ENCODE results near the gene PRDM16. TPM values are rescaled to one million over a fixed set of nuclear protein-coding genes. Genes with fewer than 3 reads are reported as not detected.

PRDM16 gene
- total and polyA plus RNA-seq, 2 donors (not counting 1 experiment from before 2014, with no cell fraction given) = 0.03 to 0.12 TPM

DNA sequence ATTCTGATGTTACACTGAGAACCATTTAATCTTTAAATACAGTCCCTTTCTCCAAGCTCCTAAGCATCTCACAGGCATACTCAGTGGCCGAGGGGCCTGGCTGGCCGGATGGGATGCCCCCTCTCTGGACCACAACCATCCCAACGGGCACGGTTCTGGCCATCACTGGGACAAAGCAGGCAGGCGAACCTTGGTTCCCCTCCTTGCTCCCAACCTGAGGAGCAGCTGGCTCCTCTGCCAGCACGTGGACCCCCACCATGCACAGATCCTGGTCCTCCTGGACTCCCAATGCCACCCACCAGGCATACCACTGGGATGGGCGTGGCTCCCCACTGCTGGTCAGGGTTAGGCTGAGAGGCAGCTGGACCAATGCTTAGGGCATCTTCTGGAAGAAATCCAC is 19.8 kb upstream of the PRDM16 start:
- no peaks in the 10 kb centered on the region for H3K4me1 Mint-ChIP-seq
- peaks cover 34% of the 10 kb centered on the region for H3K27me3 Mint-ChIP-seq
- H3K79me2 ChIP-seq (ENCODE audit: control insufficient read depth, insufficient read depth, low read length) = no peaks in the 10 kb centered on the region
- H3K9ac ChIP-seq (ENCODE audit: low read length) = no peak overlapping the region
- intact Hi-C loops (cut with micrococcal nuclease) = no loop called here
- DNase-seq (no peak), ATAC-seq (ENCODE audit: low read depth) (no peak)
- H3K27me3 ChIP-seq (replicated peaks in 1 of 4; ENCODE audit: control extremely low read depth in 1 of 4, control insufficient read depth in 3 of 4, insufficient read depth in 4 of 4, low read length in 3 of 4) = peaks cover 0 to 8% (median 2%) of the 10 kb centered on the region in 4 experiments
- H3K4me1 ChIP-seq (ENCODE audit: control insufficient read depth in 2 of 2, insufficient read depth in 2 of 2, low read length in 2 of 2) = no peaks in the 10 kb centered on the region
- 81% methylated on average over 7 of the region's 7 CpGs for WGBS (ENCODE audit: insufficient coverage)
- H3K27ac ChIP-seq (ENCODE audit: low read length in 2 of 2) = no peak overlapping the region
- H2AFZ ChIP-seq (ENCODE audit: insufficient read depth, low read depth, low read length, poor library complexity, severe bottlenecking) = no peak overlapping the region
- no peak overlapping the region for H3K4me3 Mint-ChIP-seq
- H4K20me1 ChIP-seq (ENCODE audit: control insufficient read depth, insufficient read depth, low read length, poor library complexity, severe bottlenecking) = no peaks in the 10 kb centered on the region
- peaks cover 3% of the 10 kb centered on the region for H3K9me3 Mint-ChIP-seq (ENCODE audit: insufficient read depth)
- no peak overlapping the region for H3K27ac Mint-ChIP-seq
- TF ChIP-seq, protein P1, sequence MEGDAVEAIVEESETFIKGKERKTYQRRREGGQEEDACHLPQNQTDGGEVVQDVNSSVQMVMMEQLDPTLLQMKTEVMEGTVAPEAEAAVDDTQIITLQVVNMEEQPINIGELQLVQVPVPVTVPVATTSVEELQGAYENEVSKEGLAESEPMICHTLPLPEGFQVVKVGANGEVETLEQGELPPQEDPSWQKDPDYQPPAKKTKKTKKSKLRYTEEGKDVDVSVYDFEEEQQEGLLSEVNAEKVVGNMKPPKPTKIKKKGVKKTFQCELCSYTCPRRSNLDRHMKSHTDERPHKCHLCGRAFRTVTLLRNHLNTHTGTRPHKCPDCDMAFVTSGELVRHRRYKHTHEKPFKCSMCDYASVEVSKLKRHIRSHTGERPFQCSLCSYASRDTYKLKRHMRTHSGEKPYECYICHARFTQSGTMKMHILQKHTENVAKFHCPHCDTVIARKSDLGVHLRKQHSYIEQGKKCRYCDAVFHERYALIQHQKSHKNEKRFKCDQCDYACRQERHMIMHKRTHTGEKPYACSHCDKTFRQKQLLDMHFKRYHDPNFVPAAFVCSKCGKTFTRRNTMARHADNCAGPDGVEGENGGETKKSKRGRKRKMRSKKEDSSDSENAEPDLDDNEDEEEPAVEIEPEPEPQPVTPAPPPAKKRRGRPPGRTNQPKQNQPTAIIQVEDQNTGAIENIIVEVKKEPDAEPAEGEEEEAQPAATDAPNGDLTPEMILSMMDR (IDR thresholded peaks at IDR 0.05) = no peak
- TF ChIP-seq EZH2 (IDR thresholded peaks at IDR 0.05; ENCODE audit: borderline replicate concordance, insufficient read depth, low read depth, low read length, poor library complexity, severe bottlenecking) = no peak
- H3K36me3 ChIP-seq (replicated peaks in 1 of 2; ENCODE audit: control extremely low read depth in 1 of 2, control insufficient read depth in 1 of 2, extremely low read depth in 1 of 2, insufficient read depth in 2 of 2, low read length in 1 of 2) = no peaks in the 10 kb centered on the region
- peaks cover 0 to 12% (median 0%) of the 10 kb centered on the region in 3 donors for H3K9me3 ChIP-seq (ENCODE audit: control extremely low read depth in 1 of 3, control insufficient read depth in 2 of 3, insufficient read depth in 1 of 3, low read length in 2 of 3)
- no peak overlapping the region for H3K4me2 ChIP-seq (replicated peaks; ENCODE audit: low read depth, low read length, poor library complexity, severe bottlenecking)
- no peak overlapping the region for H3K4me3 ChIP-seq (ENCODE audit: control extremely low read depth in 1 of 5, extremely low read depth in 1 of 5, insufficient read depth in 1 of 5, low read depth in 2 of 5, low read length in 4 of 5)
- ChIA-PET CTCF (no interaction called here), POLR2A (no interaction called here)

DNA sequence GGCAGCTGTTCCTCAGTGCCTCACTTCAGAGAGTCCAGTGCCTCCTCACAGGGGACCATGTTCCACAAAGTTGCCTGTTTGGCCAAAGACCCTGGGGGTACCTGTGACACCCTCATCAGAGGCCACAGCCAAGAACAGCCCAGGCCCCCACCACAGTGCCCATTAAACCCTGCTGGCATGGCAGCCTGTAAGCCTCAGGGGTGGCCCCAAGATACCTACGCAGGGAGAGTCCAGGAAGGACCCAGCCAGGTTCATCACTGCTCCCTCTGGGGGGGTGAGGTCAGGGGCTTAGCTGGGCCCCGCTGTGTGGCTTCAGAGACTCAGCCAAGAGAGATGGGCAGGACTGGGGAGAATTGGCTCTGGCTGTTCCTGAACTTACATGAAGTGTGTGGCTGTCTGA is 19.1 kb upstream of the PRDM16 start:
- Histone ChIP-seq H3K4me3 (ENCODE audit: control extremely low read depth in 1 of 5, extremely low read depth in 1 of 5, insufficient read depth in 1 of 5, low read depth in 2 of 5, low read length in 4 of 5) (no peak overlapping the region), H3K4me2 (replicated peaks; ENCODE audit: low read depth, low read length, poor library complexity, severe bottlenecking) (no peak overlapping the region), H3K27me3 (replicated peaks in 1 of 4; ENCODE audit: control extremely low read depth in 1 of 4, control insufficient read depth in 3 of 4, insufficient read depth in 4 of 4, low read length in 3 of 4) (peaks cover 0 to 8% (median 2%) of the 10 kb centered on the region in 4 experiments), H3K36me3 (replicated peaks in 1 of 2; ENCODE audit: control extremely low read depth in 1 of 2, control insufficient read depth in 1 of 2, extremely low read depth in 1 of 2, insufficient read depth in 2 of 2, low read length in 1 of 2) (no peaks in the 10 kb centered on the region), H4K20me1 (ENCODE audit: control insufficient read depth, insufficient read depth, low read length, poor library complexity, severe bottlenecking) (no peaks in the 10 kb centered on the region), H3K4me1 (ENCODE audit: control insufficient read depth in 2 of 2, insufficient read depth in 2 of 2, low read length in 2 of 2) (no peaks in the 10 kb centered on the region), H3K79me2 (ENCODE audit: control insufficient read depth, insufficient read depth, low read length) (no peaks in the 10 kb centered on the region), H3K9me3 (ENCODE audit: control extremely low read depth in 1 of 3, control insufficient read depth in 2 of 3, insufficient read depth in 1 of 3, low read length in 2 of 3) (peaks cover 0 to 12% (median 0%) of the 10 kb centered on the region in 3 donors), H2AFZ (ENCODE audit: insufficient read depth, low read depth, low read length, poor library complexity, severe bottlenecking) (no peak overlapping the region), H3K27ac (ENCODE audit: low read length in 2 of 2) (no peak overlapping the region), H3K9ac (ENCODE audit: low read length) (no peak overlapping the region)
- Mint-ChIP-seq H3K27ac (no peak overlapping the region), H3K4me3 (no peak overlapping the region), H3K27me3 (peaks cover 32% of the 10 kb centered on the region), H3K4me1 (no peaks in the 10 kb centered on the region), H3K9me3 (ENCODE audit: insufficient read depth) (peaks cover 3% of the 10 kb centered on the region)
- WGBS (ENCODE audit: insufficient coverage) = 86% methylated on average over 2 of the region's 2 CpGs
- ATAC-seq (ENCODE audit: low read depth) (no peak), DNase-seq (no peak)
- intact Hi-C loops (cut with micrococcal nuclease) = no loop called here
- TF ChIP-seq EZH2 (IDR thresholded peaks at IDR 0.05; ENCODE audit: borderline replicate concordance, insufficient read depth, low read depth, low read length, poor library complexity, severe bottlenecking) = no peak
- TF ChIP-seq, protein P1 (IDR thresholded peaks at IDR 0.05) = no peak
- ChIA-PET CTCF (no interaction called here), POLR2A (no interaction called here)
